ENCODE measurements around the gene GALNT17. TPM values are rescaled to one million over a fixed set of nuclear protein-coding genes. Genes with fewer than 3 reads are reported as not detected.

GALNT17 gene
- total RNA-seq, 1 experiment from 2014 or later: not detected

DNA sequence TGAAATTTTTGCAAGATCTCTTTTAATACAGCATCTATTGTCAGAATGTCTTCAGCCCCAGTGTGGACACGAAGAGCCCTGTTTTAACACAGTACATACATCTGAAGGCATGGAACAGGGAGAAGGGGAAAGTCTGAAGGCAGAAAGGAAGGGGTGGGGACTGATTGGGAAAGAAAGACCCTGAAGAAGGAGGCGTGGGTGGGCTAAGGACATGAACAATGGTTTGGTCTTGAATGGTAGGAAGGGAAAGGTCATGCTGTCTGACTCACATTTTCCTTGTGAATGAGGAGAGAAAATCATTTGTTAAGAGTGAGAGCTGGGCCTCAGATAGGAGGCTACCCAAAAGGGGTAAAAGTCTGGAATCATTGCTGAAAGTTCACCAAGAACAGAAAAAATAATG lies 297.1 kb downstream of the GALNT17 start:
- no peaks in the 10 kb centered on the region for H3K4me1 ChIP-seq (replicated peaks)
- no peaks in the 10 kb centered on the region for H3K27me3 ChIP-seq (replicated peaks)
- H3K9me3 ChIP-seq (replicated peaks): peaks cover 7% of the 10 kb centered on the region; the same call in 1 of the 2 replicates
- no peak overlapping the region for H3K4me3 ChIP-seq
- DNase-seq (ENCODE audit: low read depth in 1 of 2, low spot score in 2 of 2): no peak
- no peaks in the 10 kb centered on the region for H3K36me3 ChIP-seq
- no peak overlapping the region for H3K27ac ChIP-seq

DNA sequence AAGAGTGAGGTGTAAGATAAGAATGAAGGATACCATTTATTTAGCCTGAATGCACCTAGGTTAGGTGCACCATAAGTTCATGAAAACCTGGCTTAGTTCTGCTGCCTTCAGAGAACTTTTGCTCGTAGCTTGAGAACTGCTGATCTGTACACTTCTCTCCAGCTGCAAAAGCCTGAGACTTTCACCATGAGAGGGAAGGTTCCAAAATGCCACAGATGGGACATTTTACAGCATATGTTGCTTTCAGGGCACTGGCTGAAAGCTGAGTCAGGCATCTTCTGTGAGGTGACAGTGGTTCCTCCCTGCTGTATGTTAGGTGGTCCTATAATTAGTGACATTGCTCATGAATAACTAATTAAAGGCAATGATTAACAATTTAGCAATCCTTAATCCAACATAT lies 298.3 kb downstream of the GALNT17 start:
- no peak overlapping the region for H3K27ac ChIP-seq
- H3K4me1 ChIP-seq (replicated peaks): no peaks in the 10 kb centered on the region
- DNase-seq (ENCODE audit: low read depth in 1 of 2, low spot score in 2 of 2): no peak

DNA sequence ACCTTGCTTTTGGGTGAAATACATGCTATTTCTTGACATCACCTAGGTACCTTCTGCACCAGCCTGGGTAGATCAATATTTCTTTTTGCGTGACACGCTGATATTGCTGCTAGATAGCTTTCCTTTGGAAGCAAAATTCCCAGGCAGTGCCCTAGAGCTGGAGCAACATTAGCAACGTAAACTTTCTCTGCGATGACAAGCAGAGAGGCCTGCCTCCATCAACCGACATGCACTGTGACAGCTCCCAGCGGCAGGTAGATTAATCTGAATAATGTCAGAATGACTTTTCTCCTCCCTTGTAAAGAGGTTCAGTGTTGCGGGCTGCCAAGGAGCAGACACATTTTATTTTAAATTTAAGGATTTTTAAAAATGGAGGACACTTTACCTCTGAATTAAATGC lies 307.4 kb downstream of the GALNT17 start:
- Histone ChIP-seq H3K9me3 (replicated peaks) (no peaks in the 10 kb centered on the region), H3K27me3 (replicated peaks) (no peaks in the 10 kb centered on the region), H3K27ac (no peak overlapping the region), H3K4me3 (no peak overlapping the region), H3K36me3 (no peaks in the 10 kb centered on the region), H3K4me1 (replicated peaks) (no peaks in the 10 kb centered on the region)
- DNase-seq (ENCODE audit: low read depth in 1 of 2, low spot score in 2 of 2): no peak

More for the DNA sequence above, 298.3 kb downstream of the GALNT17 start:
- Histone ChIP-seq H3K4me3 (no peak overlapping the region), H3K36me3 (no peaks in the 10 kb centered on the region), H3K9me3 (replicated peaks) (peaks cover 7% of the 10 kb centered on the region; the same call in 1 of the 2 replicates), H3K27me3 (replicated peaks) (no peaks in the 10 kb centered on the region)

- Histone ChIP-seq H3K27me3 (replicated peaks) (no peaks in the 10 kb centered on the region), H3K9me3 (replicated peaks) (no peaks in the 10 kb centered on the region), H3K27ac (no peak overlapping the region), H3K4me1 (replicated peaks) (no peaks in the 10 kb centered on the region), H3K4me3 (no peak overlapping the region), H3K36me3 (no peaks in the 10 kb centered on the region)
- DNase-seq (ENCODE audit: low read depth in 1 of 2, low spot score in 2 of 2): no peak
Measured at GRCh38 chr7:71442492-71443190, 310.7 kb downstream of the GALNT17 start.

DNA sequence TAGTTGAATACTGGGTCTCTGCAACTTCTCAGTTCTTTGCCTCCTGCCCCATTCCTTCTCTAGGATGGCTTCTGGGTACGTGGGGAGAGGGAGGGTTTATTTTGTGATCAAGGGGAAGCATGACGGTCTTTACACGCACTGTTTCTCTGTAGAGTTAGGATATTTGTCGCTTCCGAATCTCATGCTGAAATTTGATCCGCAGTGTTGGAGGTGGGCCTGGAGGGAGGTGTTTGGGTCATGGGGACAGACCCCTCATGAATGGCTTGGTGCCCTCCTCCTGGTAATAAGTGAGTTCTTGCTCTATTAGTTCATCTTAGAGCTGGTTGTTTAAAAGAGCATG lies 311.2 kb downstream of the GALNT17 start:
- no peak for DNase-seq (ENCODE audit: low read depth in 1 of 2, low spot score in 2 of 2)
- Histone ChIP-seq H3K4me3 (no peak overlapping the region), H3K27me3 (replicated peaks) (no peaks in the 10 kb centered on the region), H3K27ac (no peak overlapping the region), H3K36me3 (no peaks in the 10 kb centered on the region), H3K9me3 (replicated peaks) (no peaks in the 10 kb centered on the region), H3K4me1 (replicated peaks) (no peaks in the 10 kb centered on the region)

DNA sequence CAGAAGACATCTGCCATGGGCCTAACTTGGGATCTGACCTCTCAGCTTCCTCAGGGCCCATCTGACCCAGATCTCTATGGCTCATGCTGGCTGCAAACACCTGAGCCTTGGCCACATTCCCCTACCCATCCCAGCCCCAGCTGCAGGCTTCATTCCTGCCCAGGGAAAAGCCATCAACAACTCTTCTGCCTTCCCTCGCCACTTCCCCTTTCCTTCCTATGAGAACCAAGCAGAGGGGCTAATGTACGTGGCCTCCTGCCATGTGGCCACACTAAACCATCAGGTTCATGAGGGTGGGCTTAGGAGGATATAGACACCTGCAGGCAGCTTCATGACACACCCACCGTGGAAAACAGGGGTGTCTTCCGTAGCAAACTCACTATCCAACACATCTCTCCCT lies 312.2 kb downstream of the GALNT17 start:
- no peaks in the 10 kb centered on the region for H3K27me3 ChIP-seq (replicated peaks)
- H3K27ac ChIP-seq: no peak overlapping the region
- no peaks in the 10 kb centered on the region for H3K4me1 ChIP-seq (replicated peaks)
- DNase-seq (ENCODE audit: low read depth in 1 of 2, low spot score in 2 of 2): no peak
- H3K36me3 ChIP-seq: no peaks in the 10 kb centered on the region
- no peaks in the 10 kb centered on the region for H3K9me3 ChIP-seq (replicated peaks)
- no peak overlapping the region for H3K4me3 ChIP-seq

GRCh38 chr7:71453630-71454029 lies 321.7 kb downstream of the GALNT17 start:
- H3K27me3 ChIP-seq (replicated peaks): no peaks in the 10 kb centered on the region
- no peaks in the 10 kb centered on the region for H3K36me3 ChIP-seq
- DNase-seq (ENCODE audit: low read depth in 1 of 2, low spot score in 2 of 2): no peak
- H3K9me3 ChIP-seq (replicated peaks): peaks cover 6% of the 10 kb centered on the region; the same call in 1 of the 2 replicates
- H3K4me3 ChIP-seq: no peak overlapping the region
- no peaks in the 10 kb centered on the region for H3K4me1 ChIP-seq (replicated peaks)
- H3K27ac ChIP-seq: no peak overlapping the region

DNA sequence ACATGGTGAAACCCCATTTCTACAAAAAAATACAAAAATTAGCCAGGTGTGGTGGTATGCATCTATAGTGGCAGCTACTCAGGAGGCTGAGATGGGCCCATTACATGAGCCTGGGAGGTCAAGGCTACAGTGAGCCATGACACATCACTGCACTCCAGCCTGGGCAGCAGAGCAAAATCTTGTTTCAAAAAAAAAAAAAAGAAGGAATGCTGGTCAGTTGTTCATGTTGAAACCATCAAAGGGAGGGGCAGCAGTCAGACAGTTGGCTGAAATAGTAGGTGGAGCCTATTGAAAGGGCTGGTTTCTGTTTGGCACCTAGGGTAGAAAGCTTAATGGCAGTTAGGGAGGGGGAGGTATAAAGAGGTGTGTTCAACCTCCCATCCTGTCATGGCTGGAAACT lies 323.0 kb downstream of the GALNT17 start:
- peaks cover 6% of the 10 kb centered on the region; the same call in 1 of the 2 replicates for H3K9me3 ChIP-seq (replicated peaks)
- no peaks in the 10 kb centered on the region for H3K27me3 ChIP-seq (replicated peaks)
- no peaks in the 10 kb centered on the region for H3K4me1 ChIP-seq (replicated peaks)
- H3K27ac ChIP-seq: no peak overlapping the region
- DNase-seq (ENCODE audit: low read depth in 1 of 2, low spot score in 2 of 2): no peak
- H3K36me3 ChIP-seq: no peaks in the 10 kb centered on the region
- H3K4me3 ChIP-seq: no peak overlapping the region

- Histone ChIP-seq H3K4me3 (no peak overlapping the region), H3K27ac (no peak overlapping the region), H3K27me3 (replicated peaks) (no peaks in the 10 kb centered on the region), H3K4me1 (replicated peaks) (no peaks in the 10 kb centered on the region), H3K36me3 (no peaks in the 10 kb centered on the region), H3K9me3 (replicated peaks) (peaks cover 6% of the 10 kb centered on the region; the same call in 1 of the 2 replicates)
- no peak for DNase-seq (ENCODE audit: low read depth in 1 of 2, low spot score in 2 of 2)
Measured at GRCh38 chr7:71457021-71457420, 325.1 kb downstream of the GALNT17 start.

GRCh38 chr7:71457846-71458590 lies 326.1 kb downstream of the GALNT17 start:
- Histone ChIP-seq H3K4me3 (no peak overlapping the region), H3K27ac (no peak overlapping the region), H3K36me3 (no peaks in the 10 kb centered on the region), H3K4me1 (replicated peaks) (no peaks in the 10 kb centered on the region), H3K27me3 (replicated peaks) (no peaks in the 10 kb centered on the region), H3K9me3 (replicated peaks) (peaks cover 3% of the 10 kb centered on the region; the same call in 1 of the 2 replicates)
- DNase-seq (ENCODE audit: low read depth in 1 of 2, low spot score in 2 of 2): no peak

- Histone ChIP-seq H3K36me3 (no peaks in the 10 kb centered on the region), H3K9me3 (replicated peaks) (peaks cover 3% of the 10 kb centered on the region; the same call in 1 of the 2 replicates), H3K4me3 (no peak overlapping the region), H3K27ac (no peak overlapping the region), H3K4me1 (replicated peaks) (no peaks in the 10 kb centered on the region), H3K27me3 (replicated peaks) (no peaks in the 10 kb centered on the region)
- no peak for DNase-seq (ENCODE audit: low read depth in 1 of 2, low spot score in 2 of 2)
Measured at GRCh38 chr7:71459132-71459531, 327.2 kb downstream of the GALNT17 start.

DNA sequence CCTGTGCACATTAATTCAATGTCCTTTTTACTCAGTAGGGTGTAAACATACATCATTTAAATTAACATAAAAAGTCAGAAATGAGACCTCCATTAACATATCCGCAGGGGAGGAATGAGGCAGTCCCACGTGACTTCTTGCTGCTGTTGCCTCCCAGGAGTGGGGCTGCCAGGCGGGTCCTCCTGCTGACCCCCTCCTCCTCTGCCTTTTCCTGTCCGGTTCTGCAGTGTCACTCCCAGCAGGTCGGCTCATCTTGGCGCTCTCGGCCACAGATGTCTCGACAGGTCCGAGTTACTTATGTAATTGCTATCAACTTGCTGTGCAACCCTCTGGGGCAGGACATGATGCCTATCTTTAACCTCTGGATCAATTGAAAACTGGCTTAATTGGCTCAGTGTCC lies 329.6 kb downstream of the GALNT17 start:
- Histone ChIP-seq H3K9me3 (replicated peaks) (peaks cover 3% of the 10 kb centered on the region; the same call in 1 of the 2 replicates), H3K4me1 (replicated peaks) (no peaks in the 10 kb centered on the region), H3K36me3 (no peaks in the 10 kb centered on the region), H3K27me3 (replicated peaks) (no peaks in the 10 kb centered on the region), H3K27ac (no peak overlapping the region), H3K4me3 (no peak overlapping the region)
- DNase-seq (ENCODE audit: low read depth in 1 of 2, low spot score in 2 of 2): no peak

DNA sequence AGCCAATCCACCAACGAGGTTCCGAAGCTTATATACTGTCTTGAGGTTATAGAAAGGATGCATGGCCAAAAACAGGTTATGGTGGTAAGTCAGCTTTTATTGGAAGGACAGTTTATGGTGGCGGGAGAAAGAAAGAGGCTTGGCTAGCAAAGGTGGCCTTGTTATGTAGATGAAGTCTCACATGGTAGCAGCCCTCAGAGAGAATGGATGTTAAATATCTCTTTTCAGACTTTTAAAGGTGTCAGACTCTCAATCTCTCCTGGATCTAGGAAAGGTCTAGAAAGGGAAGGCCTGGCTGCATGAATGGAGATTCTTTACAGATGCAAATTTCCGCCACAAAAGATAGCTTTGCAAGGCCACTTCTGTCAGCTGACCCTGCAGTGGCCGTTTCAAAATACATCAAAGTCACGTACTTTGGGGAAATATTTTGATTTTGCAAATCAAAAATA lies 333.8 kb downstream of the GALNT17 start:
- H3K4me3 ChIP-seq: no peak overlapping the region
- DNase-seq (ENCODE audit: low read depth in 1 of 2, low spot score in 2 of 2): no peak

DNA sequence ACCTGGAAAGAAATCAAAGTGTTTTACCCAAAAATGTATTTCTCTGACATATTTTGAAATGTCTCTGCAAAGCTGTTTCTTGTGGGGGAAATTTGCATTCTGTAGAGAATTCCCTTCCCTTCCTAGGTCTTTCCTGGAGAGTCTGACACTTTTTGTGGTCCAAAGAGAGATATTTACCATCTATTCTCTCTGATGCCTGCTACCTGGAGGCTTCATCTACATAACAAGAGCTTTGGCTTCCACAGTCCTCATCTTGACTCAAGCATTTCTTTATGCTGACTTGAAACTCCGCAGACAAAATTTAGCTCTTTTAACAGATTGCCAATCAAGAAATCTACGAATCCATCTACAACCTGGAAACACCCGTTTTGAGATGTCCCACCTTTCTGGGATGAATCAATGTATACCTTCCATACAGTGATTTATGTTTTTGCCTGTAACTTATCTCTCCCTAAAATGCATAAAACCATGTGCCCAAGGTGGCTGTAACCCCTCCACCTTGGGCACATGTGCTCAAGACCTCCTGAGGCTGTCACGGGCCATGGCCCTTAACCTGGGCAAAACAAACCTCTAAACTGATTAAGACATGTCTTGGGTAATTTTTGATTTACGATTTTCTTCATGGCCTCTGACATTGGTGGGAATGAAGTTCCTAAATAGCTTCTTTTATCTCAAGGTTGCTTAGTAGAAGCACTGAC lies 334.7 kb downstream of the GALNT17 start:
- no peak overlapping the region for H3K4me3 ChIP-seq
- no peaks in the 10 kb centered on the region; the same call in 1 of the 2 replicates for H3K9me3 ChIP-seq (replicated peaks)
- H3K36me3 ChIP-seq: no peaks in the 10 kb centered on the region
- no peaks in the 10 kb centered on the region for H3K4me1 ChIP-seq (replicated peaks)
- H3K27me3 ChIP-seq (replicated peaks): no peaks in the 10 kb centered on the region
- no peak for DNase-seq (ENCODE audit: low read depth in 1 of 2, low spot score in 2 of 2)
- no peak overlapping the region for H3K27ac ChIP-seq

More for the DNA sequence above, 333.8 kb downstream of the GALNT17 start:
- Histone ChIP-seq H3K36me3 (no peaks in the 10 kb centered on the region), H3K4me1 (replicated peaks) (no peaks in the 10 kb centered on the region), H3K27me3 (replicated peaks) (no peaks in the 10 kb centered on the region), H3K9me3 (replicated peaks) (no peaks in the 10 kb centered on the region; the same call in 1 of the 2 replicates), H3K27ac (no peak overlapping the region)

Data from SJSA1 (cell line).